ENCODE results near the gene WDR33.

The WDR33 gene

GRCh38 chr2:127685410-127686080 is 125.4 kb downstream of the WDR33 start:
- 81% methylated on average over 8 of the region's 8 CpGs for WGBS
- peaks cover 3% of the 10 kb centered on the region for H3K4me1 ChIP-seq (ENCODE audit: control insufficient read depth, insufficient read depth, low read depth, low read length)

GRCh38 chr2:127683757-127684156 is 127.2 kb downstream of the WDR33 start:
- peaks cover 0 to 12% of the 10 kb centered on the region in 2 experiments for H3K27me3 ChIP-seq (ENCODE audit: control insufficient read depth in 1 of 2, insufficient read depth in 1 of 2, low read length in 2 of 2)
- H2BK120ac ChIP-seq (ENCODE audit: low read depth, low read length) = no peak overlapping the region
- H2BK5ac ChIP-seq (ENCODE audit: low read depth, low read length, poor library complexity, severe bottlenecking) = no peak overlapping the region
- peak; percentile 62 for DNase-seq
- H3K14ac ChIP-seq (ENCODE audit: low read length in 2 of 2) = peak overlapping the region in 1 of 2 experiments; percentile 29
- peak overlapping the region in 1 of 2 experiments; percentile 13 for H3K4ac ChIP-seq (ENCODE audit: low read depth in 1 of 2, low read length in 2 of 2)
- H3K18ac ChIP-seq (ENCODE audit: low read depth in 1 of 2, low read length in 2 of 2) = peak overlapping the region in 1 of 2 experiments; percentile 31
- peaks cover 9% of the 10 kb centered on the region for H3K9me3 ChIP-seq (ENCODE audit: control insufficient read depth, low read length)
- H2BK12ac ChIP-seq (ENCODE audit: low read length in 2 of 2) = no peak overlapping the region
- no peak overlapping the region for H2AFZ ChIP-seq (ENCODE audit: low read depth, low read length)
- no peaks in the 10 kb centered on the region for H3K79me1 ChIP-seq (replicated peaks; ENCODE audit: low read length, poor library complexity, severe bottlenecking)
- no peak overlapping the region for H3K27ac ChIP-seq (ENCODE audit: low read length, poor library complexity, severe bottlenecking)
- H3K4me3 ChIP-seq (ENCODE audit: insufficient read depth in 1 of 2, low read depth in 1 of 2, low read length in 2 of 2) = no peak overlapping the region
- H2AK5ac ChIP-seq (ENCODE audit: low read length, severe bottlenecking) = no peak overlapping the region
- H4K91ac ChIP-seq (ENCODE audit: low read length) = peak overlapping the region; percentile 57
- no peaks in the 10 kb centered on the region for H3K36me3 ChIP-seq (ENCODE audit: control insufficient read depth in 1 of 2, insufficient read depth in 2 of 2, low read depth in 1 of 2, low read length in 2 of 2)
- no peak overlapping the region for H3K23ac ChIP-seq (ENCODE audit: low read length in 2 of 2)
- no peak overlapping the region for H3K9ac ChIP-seq (ENCODE audit: low read length)
- peak overlapping the region; percentile 12 for H4K8ac ChIP-seq (ENCODE audit: low read length)
- peaks cover 3% of the 10 kb centered on the region for H3K4me1 ChIP-seq (ENCODE audit: control insufficient read depth, insufficient read depth, low read depth, low read length)
- no peak overlapping the region for H2BK15ac ChIP-seq (ENCODE audit: low read depth, poor library complexity, severe bottlenecking)
- no peak overlapping the region for H3K4me2 ChIP-seq (ENCODE audit: low read length, poor library complexity, severe bottlenecking)
- 51% methylated on average over 15 of the region's 15 CpGs for WGBS

More at GRCh38 chr2:127685410-127686080, 125.4 kb downstream of the WDR33 start:
- no peak overlapping the region for H3K4me3 ChIP-seq (ENCODE audit: insufficient read depth in 1 of 2, low read depth in 1 of 2, low read length in 2 of 2)
- no peak overlapping the region for H2BK5ac ChIP-seq (ENCODE audit: low read depth, low read length, poor library complexity, severe bottlenecking)
- no peak overlapping the region for H3K18ac ChIP-seq (ENCODE audit: low read depth in 1 of 2, low read length in 2 of 2)
- no peak overlapping the region for H2BK120ac ChIP-seq (ENCODE audit: low read depth, low read length)
- no peak overlapping the region for H3K9ac ChIP-seq (ENCODE audit: low read length)
- H2AK5ac ChIP-seq (ENCODE audit: low read length, severe bottlenecking) = no peak overlapping the region
- H3K14ac ChIP-seq (ENCODE audit: low read length in 2 of 2) = no peak overlapping the region
- no peak overlapping the region for H3K4ac ChIP-seq (ENCODE audit: low read depth in 1 of 2, low read length in 2 of 2)
- no peak overlapping the region for H4K8ac ChIP-seq (ENCODE audit: low read length)
- no peaks in the 10 kb centered on the region for H3K79me1 ChIP-seq (replicated peaks; ENCODE audit: low read length, poor library complexity, severe bottlenecking)
- H3K27me3 ChIP-seq (ENCODE audit: control insufficient read depth in 1 of 2, insufficient read depth in 1 of 2, low read length in 2 of 2) = no peaks in the 10 kb centered on the region
- H2BK15ac ChIP-seq (ENCODE audit: low read depth, poor library complexity, severe bottlenecking) = peak overlapping the region; percentile 48
- no peaks in the 10 kb centered on the region for H3K36me3 ChIP-seq (ENCODE audit: control insufficient read depth in 1 of 2, insufficient read depth in 2 of 2, low read depth in 1 of 2, low read length in 2 of 2)
- H3K23ac ChIP-seq (ENCODE audit: low read length in 2 of 2) = no peak overlapping the region
- H3K27ac ChIP-seq (ENCODE audit: low read length, poor library complexity, severe bottlenecking) = no peak overlapping the region
- H3K4me2 ChIP-seq (ENCODE audit: low read length, poor library complexity, severe bottlenecking) = no peak overlapping the region
- H2AFZ ChIP-seq (ENCODE audit: low read depth, low read length) = no peak overlapping the region
- no peak overlapping the region for H4K91ac ChIP-seq (ENCODE audit: low read length)
- DNase-seq = no peak
- H2BK12ac ChIP-seq (ENCODE audit: low read length in 2 of 2) = no peak overlapping the region
- H3K9me3 ChIP-seq (ENCODE audit: control insufficient read depth, low read length) = peaks cover 11% of the 10 kb centered on the region

- Histone ChIP-seq H4K8ac (ENCODE audit: low read length) (no peak overlapping the region), H3K18ac (ENCODE audit: low read depth in 1 of 2, low read length in 2 of 2) (no peak overlapping the region), H3K4me1 (ENCODE audit: control insufficient read depth, insufficient read depth, low read depth, low read length) (peaks cover 3% of the 10 kb centered on the region), H3K36me3 (ENCODE audit: control insufficient read depth in 1 of 2, insufficient read depth in 2 of 2, low read depth in 1 of 2, low read length in 2 of 2) (no peaks in the 10 kb centered on the region), H2BK12ac (ENCODE audit: low read length in 2 of 2) (no peak overlapping the region), H3K23ac (ENCODE audit: low read length in 2 of 2) (no peak overlapping the region), H3K27me3 (ENCODE audit: control insufficient read depth in 1 of 2, insufficient read depth in 1 of 2, low read length in 2 of 2) (peaks cover 6 to 19% of the 10 kb centered on the region in 2 experiments), H2BK15ac (ENCODE audit: low read depth, poor library complexity, severe bottlenecking) (no peak overlapping the region), H3K14ac (ENCODE audit: low read length in 2 of 2) (no peak overlapping the region), H2AK5ac (ENCODE audit: low read length, severe bottlenecking) (no peak overlapping the region), H2BK120ac (ENCODE audit: low read depth, low read length) (no peak overlapping the region), H4K91ac (ENCODE audit: low read length) (no peak overlapping the region), H3K9ac (ENCODE audit: low read length) (no peak overlapping the region), H3K79me1 (replicated peaks; ENCODE audit: low read length, poor library complexity, severe bottlenecking) (no peaks in the 10 kb centered on the region), H2BK5ac (ENCODE audit: low read depth, low read length, poor library complexity, severe bottlenecking) (no peak overlapping the region), H3K9me3 (ENCODE audit: control insufficient read depth, low read length) (peaks cover 2% of the 10 kb centered on the region), H3K27ac (ENCODE audit: low read length, poor library complexity, severe bottlenecking) (no peak overlapping the region), H3K4me3 (ENCODE audit: insufficient read depth in 1 of 2, low read depth in 1 of 2, low read length in 2 of 2) (no peak overlapping the region), H3K4ac (ENCODE audit: low read depth in 1 of 2, low read length in 2 of 2) (no peak overlapping the region), H3K4me2 (ENCODE audit: low read length, poor library complexity, severe bottlenecking) (no peak overlapping the region), H2AFZ (ENCODE audit: low read depth, low read length) (no peak overlapping the region)
- no peak for DNase-seq
These were observed 127.9 kb downstream of the WDR33 start for GRCh38 chr2:127683056-127683455.

- H4K8ac ChIP-seq (ENCODE audit: low read length) = no peak overlapping the region
- DNase-seq = no peak
- no peak overlapping the region for H3K9ac ChIP-seq (ENCODE audit: low read length)
- H3K14ac ChIP-seq (ENCODE audit: low read length in 2 of 2) = no peak overlapping the region
- H3K4me1 ChIP-seq (ENCODE audit: control insufficient read depth, insufficient read depth, low read depth, low read length) = peaks cover 3% of the 10 kb centered on the region
- H3K27ac ChIP-seq (ENCODE audit: low read length, poor library complexity, severe bottlenecking) = no peak overlapping the region
- H3K9me3 ChIP-seq (ENCODE audit: control insufficient read depth, low read length) = no peaks in the 10 kb centered on the region
- H2BK12ac ChIP-seq (ENCODE audit: low read length in 2 of 2) = no peak overlapping the region
- H3K79me1 ChIP-seq (replicated peaks; ENCODE audit: low read length, poor library complexity, severe bottlenecking) = no peaks in the 10 kb centered on the region
- no peak overlapping the region for H2BK5ac ChIP-seq (ENCODE audit: low read depth, low read length, poor library complexity, severe bottlenecking)
- no peak overlapping the region for H2AK5ac ChIP-seq (ENCODE audit: low read length, severe bottlenecking)
- H3K23ac ChIP-seq (ENCODE audit: low read length in 2 of 2) = no peak overlapping the region
- H2AFZ ChIP-seq (ENCODE audit: low read depth, low read length) = no peak overlapping the region
- H3K4me3 ChIP-seq (ENCODE audit: insufficient read depth in 1 of 2, low read depth in 1 of 2, low read length in 2 of 2) = no peak overlapping the region
- H3K4ac ChIP-seq (ENCODE audit: low read depth in 1 of 2, low read length in 2 of 2) = no peak overlapping the region
- H2BK120ac ChIP-seq (ENCODE audit: low read depth, low read length) = no peak overlapping the region
- H3K36me3 ChIP-seq (ENCODE audit: control insufficient read depth in 1 of 2, insufficient read depth in 2 of 2, low read depth in 1 of 2, low read length in 2 of 2) = no peaks in the 10 kb centered on the region
- no peak overlapping the region for H2BK15ac ChIP-seq (ENCODE audit: low read depth, poor library complexity, severe bottlenecking)
- no peak overlapping the region for H3K4me2 ChIP-seq (ENCODE audit: low read length, poor library complexity, severe bottlenecking)
- no peak overlapping the region for H3K18ac ChIP-seq (ENCODE audit: low read depth in 1 of 2, low read length in 2 of 2)
- peak overlapping the region; percentile 31 for H4K91ac ChIP-seq (ENCODE audit: low read length)
- 79% methylated on average over 5 of the region's 6 CpGs for WGBS
- H3K27me3 ChIP-seq (ENCODE audit: control insufficient read depth in 1 of 2, insufficient read depth in 1 of 2, low read length in 2 of 2) = peaks cover 14 to 28% of the 10 kb centered on the region in 2 experiments
These were observed 128.8 kb downstream of the WDR33 start for GRCh38 chr2:127681976-127682857.

Measured in mesenchymal stem cell (in vitro differentiated cells and primary cell).